NK-92 (cell line): ENCODE data around the gene ANAPC16.
"Not testable (repeated sequence)": the region's sequence is repeated elsewhere in the genome, so short reads cannot be mapped to it uniquely, and the experiment has no call there.

Experiments
- DNase-seq: peaks from one replicate; lab custom pipeline; 2025; ENCODE audit not compliant: unreplicated experiment; lab: John Stamatoyannopoulos, UW

Gene ANAPC16

GRCh38 chr10:72261784-72262404 lies 46.1 kb downstream of the ANAPC16 start:
- no peak for DNase-seq

GRCh38 chr10:72263613-72264241 lies 47.9 kb downstream of the ANAPC16 start:
- no peak for DNase-seq

GRCh38 chr10:72264536-72264935 lies 48.7 kb downstream of the ANAPC16 start:
- DNase-seq, result no peak

DNA sequence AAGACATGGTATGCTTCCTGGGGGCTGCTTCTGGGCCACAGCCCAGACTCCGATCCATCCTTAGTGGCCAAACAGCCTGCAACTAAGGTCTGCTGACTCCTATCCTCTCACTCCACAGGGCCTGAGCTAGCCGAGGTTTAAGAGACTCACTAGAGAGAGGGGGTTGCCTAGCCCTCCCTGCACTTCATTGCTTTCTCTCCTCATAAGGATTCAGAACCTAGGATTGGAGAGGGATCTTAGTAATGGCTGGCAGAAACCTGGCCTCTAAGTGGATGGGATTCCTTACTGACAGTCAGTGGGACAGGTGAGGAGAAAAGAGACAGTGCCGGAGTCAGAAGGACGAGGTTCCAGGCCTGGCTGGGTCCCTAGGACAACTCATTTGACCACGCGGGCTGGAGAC lies 49.7 kb downstream of the ANAPC16 start:
- DNase-seq, result no peak

GRCh38 chr10:72265990-72266865 lies 50.4 kb downstream of the ANAPC16 start:
- DNase-seq, result no peak

DNA sequence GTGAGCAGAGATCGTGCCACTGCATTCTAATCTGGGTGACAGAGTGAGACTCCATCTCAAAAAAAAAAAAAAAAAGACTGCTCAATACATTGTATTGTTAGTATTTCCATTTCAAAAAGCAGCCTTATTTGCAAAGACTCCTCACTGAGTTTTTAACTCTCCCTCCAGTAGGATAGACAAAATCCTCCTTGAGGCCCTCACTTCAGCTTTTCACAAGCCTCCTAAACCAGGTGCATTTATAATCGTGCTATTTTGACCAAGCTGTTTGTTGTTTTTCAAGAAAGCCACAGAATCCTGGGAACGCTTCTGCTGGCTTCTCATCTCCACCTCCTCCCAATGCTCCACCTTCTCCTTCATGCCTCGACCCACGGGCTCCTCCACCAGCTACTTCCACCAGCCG lies 51.6 kb downstream of the ANAPC16 start:
- DNase-seq, result no peak

DNA sequence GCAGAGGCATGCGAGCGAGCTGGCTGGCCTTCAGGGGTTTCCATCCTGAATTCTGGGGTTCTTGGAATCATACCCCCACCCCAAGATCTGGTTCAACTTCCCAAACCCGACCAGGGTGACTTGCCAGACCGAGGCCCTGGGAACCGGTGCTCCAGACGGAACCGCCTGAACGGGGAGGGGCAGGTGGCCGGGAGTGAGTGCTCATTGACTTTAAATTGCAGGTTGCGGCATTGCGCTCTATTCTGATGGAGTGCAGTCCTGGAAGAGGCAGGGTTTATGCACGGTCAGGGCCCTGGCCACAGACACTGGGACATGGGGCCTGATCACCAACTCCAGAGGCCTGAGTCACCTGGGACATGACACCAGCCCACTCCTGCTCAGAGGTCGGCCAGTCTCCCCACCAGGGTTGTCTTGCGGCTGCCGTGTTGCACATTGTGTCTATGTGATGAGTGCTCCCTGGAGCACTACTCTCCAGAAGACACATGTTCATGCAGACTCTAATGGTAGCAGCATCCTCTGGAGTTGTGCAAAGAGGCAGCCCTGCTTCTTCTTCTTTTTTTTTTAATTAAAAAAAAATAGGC lies 52.1 kb downstream of the ANAPC16 start:
- no peak for DNase-seq

- not testable (repeated sequence) for DNase-seq
Observed at GRCh38 chr10:72268475-72269200, 52.8 kb downstream of the ANAPC16 start.

GRCh38 chr10:72270607-72271281 lies 54.9 kb downstream of the ANAPC16 start:
- DNase-seq, result no peak

DNA sequence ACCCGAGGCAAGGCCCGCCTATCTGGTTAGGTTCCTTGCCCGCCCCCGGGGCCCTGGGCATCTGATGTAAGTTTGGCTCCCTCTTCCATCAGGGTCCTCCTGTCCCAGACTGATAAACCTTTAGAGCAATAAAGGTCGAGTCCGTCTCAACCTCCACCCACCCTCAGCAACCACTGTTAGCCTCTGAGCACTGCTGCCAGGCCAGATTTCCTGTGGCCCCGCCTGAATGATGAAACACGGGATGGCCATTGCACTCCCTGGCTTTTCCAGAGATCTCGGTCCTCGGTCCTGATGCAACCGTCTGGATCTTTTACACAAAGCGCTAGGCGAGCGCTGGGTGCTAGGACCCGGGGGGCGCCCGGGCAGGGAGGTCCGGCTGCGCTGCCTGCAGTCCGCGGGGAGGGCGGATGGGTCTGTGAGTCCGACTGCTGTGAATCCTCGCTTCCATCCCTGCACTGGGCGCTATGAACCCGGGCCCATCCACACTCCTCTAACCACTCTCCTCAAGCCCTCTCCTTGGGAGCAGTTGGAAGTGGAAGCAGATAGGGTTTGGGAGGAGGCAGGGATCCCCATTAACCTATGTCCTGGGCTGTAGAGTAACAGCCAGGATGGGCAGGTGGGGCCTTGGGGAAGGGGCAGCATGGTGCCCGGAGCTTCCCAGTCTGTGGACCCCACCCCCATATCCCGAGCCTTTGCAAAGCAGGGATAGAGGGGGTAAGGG lies 57.0 kb downstream of the ANAPC16 start:
- DNase-seq, result no peak

DNA sequence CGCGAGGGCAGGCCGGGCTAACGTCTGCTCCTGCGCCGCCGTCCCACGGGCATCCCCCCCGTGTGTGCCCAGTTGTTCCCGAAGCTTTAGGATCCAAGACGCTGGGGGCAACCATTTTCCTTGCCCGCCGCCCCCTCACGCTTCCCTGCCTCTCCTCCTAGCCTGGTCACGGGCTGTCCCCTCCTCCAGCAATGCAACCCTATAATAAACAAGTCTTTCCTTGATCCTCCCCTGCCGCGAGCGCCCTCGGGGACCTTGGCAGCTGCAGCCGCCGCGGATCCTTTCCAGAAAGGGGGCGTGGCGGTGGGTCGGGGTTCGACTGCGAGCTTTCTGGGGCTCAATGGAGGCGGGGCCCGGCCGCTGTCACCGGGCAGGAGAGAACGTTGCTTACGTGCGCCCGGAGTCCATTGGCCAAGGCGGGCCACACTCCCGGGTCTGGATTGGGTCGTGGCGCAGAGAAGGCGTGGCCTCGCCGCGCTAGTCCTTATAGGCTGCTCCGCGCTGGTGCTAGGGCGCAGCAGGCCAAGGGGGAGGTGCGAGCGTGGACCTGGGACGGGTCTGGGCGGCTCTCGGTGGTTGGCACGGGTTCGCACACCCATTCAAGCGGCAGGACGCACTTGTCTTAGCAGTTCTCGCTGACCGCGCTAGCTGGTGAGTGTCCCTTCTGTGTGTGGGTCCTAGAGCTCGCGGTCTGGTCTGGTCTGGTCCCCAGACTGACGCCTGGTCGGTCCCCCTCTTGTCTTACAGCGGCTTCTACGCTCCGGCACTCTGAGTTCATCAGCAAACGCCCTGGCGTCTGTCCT lies 57.8 kb downstream of the ANAPC16 start, which contains the start of gene DDIT4:
Gene DDIT4, plus strand, starts transcription at position 515 of the 803 bp plus-strand sequence. CDS start 293 bp downstream, outside the sequence.
- peak; percentile 95 for DNase-seq

DNA sequence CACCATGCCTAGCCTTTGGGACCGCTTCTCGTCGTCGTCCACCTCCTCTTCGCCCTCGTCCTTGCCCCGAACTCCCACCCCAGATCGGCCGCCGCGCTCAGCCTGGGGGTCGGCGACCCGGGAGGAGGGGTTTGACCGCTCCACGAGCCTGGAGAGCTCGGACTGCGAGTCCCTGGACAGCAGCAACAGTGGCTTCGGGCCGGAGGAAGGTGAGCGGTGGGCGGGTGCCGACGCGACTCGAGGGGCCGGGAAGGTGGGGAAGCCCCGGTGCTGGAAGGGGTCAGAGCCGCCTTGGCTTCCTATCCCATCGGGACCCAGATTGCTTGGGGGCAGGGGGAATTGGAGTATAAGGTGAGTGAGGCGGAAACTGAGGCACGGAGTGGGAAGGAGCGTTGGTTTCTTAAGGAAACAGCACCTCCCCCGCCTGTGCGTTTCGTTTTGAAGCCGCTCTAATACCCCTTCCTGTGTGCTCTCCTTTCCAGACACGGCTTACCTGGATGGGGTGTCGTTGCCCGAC lies 58.5 kb downstream of the ANAPC16 start:
- no peak for DNase-seq

DNA sequence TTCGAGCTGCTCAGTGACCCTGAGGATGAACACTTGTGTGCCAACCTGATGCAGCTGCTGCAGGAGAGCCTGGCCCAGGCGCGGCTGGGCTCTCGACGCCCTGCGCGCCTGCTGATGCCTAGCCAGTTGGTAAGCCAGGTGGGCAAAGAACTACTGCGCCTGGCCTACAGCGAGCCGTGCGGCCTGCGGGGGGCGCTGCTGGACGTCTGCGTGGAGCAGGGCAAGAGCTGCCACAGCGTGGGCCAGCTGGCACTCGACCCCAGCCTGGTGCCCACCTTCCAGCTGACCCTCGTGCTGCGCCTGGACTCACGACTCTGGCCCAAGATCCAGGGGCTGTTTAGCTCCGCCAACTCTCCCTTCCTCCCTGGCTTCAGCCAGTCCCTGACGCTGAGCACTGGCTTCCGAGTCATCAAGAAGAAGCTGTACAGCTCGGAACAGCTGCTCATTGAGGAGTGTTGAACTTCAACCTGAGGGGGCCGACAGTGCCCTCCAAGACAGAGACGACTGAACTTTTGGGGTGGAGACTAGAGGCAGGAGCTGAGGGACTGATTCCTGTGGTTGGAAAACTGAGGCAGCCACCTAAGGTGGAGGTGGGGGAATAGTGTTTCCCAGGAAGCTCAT lies 59.0 kb downstream of the ANAPC16 start:
- DNase-seq, result no peak

GRCh38 chr10:72275351-72276012 lies 59.7 kb downstream of the ANAPC16 start:
- DNase-seq, result no peak

- DNase-seq, result no peak
Observed at GRCh38 chr10:72276013-72276387, 60.2 kb downstream of the ANAPC16 start.

DNA sequence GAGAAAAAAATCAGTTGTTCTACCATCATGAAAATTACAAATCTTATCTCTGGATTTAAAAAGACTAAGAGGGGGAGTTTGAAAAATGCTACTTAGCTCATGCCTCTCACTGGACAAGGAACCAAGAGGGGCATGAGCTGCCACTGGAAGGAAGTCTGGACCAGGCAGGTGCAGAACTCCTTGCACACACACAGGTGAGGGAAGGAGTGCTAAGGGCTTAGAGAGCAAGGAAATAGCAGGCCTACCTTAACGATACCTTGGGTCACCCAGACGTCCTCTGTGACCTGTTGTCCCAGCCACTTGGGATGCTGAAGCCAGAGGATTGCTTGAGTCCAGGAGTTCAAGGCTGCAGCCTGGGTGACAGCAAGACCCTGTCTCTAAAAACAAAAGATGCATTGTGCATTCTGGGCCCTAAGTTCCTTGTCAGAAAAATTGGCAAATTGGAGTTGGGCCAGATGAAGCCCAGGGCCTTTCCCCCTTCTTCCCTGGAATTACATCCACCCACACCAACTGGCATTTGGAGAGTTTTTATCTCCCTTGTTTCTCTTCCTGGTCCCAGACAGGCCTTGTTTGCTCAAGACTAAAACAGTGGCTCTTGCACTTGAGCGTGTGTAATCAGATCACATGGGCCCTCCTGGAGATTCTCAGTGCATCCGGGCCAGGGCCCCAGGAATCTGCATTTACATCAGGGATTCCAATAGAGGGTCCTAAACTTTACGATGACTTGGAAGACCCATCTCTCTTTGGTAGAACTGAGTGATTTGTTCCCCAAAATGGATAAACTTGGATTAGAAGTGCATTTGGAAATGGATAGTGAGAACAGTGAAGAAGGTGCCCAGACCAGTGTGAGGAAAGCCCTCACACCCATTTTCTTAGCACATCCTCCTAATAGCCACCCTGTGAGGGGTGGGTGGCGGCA lies 60.9 kb downstream of the ANAPC16 start:
- no peak for DNase-seq
